HepG2 (cell line): ENCODE results near the gene MYO1B. TPM values are rescaled to one million over a fixed set of nuclear protein-coding genes. Genes with fewer than 3 reads are reported as not detected.

ENCODE experiments used
- ATF7 ChIP-seq, 2 experiments: fragments of 450-650 bp in 1 of 2; sonication (generic) in 1 of 2; formaldehyde crosslinking in 1 of 2; IDR thresholded peaks; 2 replicates each; pipeline versions ENCODE4 v1.4.0 to v1.6.1; 2016 to 2020; ENCODE audit warnings: antibody characterized with exemption in 1 of 2, mild to moderate bottlenecking in 1 of 2, missing genetic modification reagents in 1 of 2
- CEBPG ChIP-seq: IDR thresholded peaks from 2 replicates; pipeline ENCODE4 v1.6.1; 2016
- ERF ChIP-seq: IDR thresholded peaks from 2 replicates; pipeline ENCODE4 v1.6.1; 2018; ENCODE audit warnings: missing biosample characterization, missing genetic modification reagents
- ETV5 ChIP-seq: IDR thresholded peaks from 2 replicates; pipeline ENCODE4 v1.6.1; 2018; ENCODE audit warnings: missing biosample characterization, missing genetic modification reagents, inconsistent platforms, borderline replicate concordance
- NCOR1 ChIP-seq: fragments of 200-600 bp; sonication (generic); IDR thresholded peaks from 2 replicates; pipeline ENCODE4 v1.7.0; 2017; ENCODE audit warnings: antibody characterized with exemption, low read length, borderline replicate concordance
- PRPF4 ChIP-seq: fragments of 200-400 bp; formaldehyde crosslinking; IDR thresholded peaks from 2 replicates; pipeline ENCODE4 v1.6.1; 2016; ENCODE audit warnings: low read length, low read depth; ENCODE audit not compliant: poor library complexity, severe bottlenecking
- RARA ChIP-seq: IDR thresholded peaks from 2 replicates; pipeline ENCODE4 v1.6.1; 2016; ENCODE audit warnings: missing genetic modification reagents, missing compliant biosample characterization
- SALL1 ChIP-seq: sonication (generic); formaldehyde crosslinking; IDR thresholded peaks from 2 replicates; pipeline ENCODE4 v1.8.0; 2022; ENCODE audit warnings: mild to moderate bottlenecking, missing genetic modification reagents
- XBP1 ChIP-seq: sonication (generic); formaldehyde crosslinking; IDR thresholded peaks from 2 replicates; pipeline ENCODE4 v1.5.0; 2020; ENCODE audit warnings: missing genetic modification reagents
- ZNF609 ChIP-seq: sonication (generic); formaldehyde crosslinking; IDR thresholded peaks from 2 replicates; pipeline ENCODE4 v1.4.0; 2020; ENCODE audit warnings: mild to moderate bottlenecking, missing genetic modification reagents, borderline replicate concordance
- ZNF619 ChIP-seq: sonication (generic); formaldehyde crosslinking; IDR thresholded peaks from 2 replicates; pipeline ENCODE4 v1.4.0; 2020; ENCODE audit warnings: mild to moderate bottlenecking, missing genetic modification reagents
- ZNF816 ChIP-seq: sonication (generic); formaldehyde crosslinking; IDR thresholded peaks from 2 replicates; pipeline ENCODE4 v1.8.0; 2022; ENCODE audit warnings: missing genetic modification reagents, mild to moderate bottlenecking, borderline replicate concordance
- polyA plus RNA-seq, 8 experiments: library from polyadenylated mRNA; depleted of rRNA in 3 of 8; stranded (reverse) in 7 of 8; unstranded in 1 of 8; fragments of >200 nt; fragmentation: Illumina TruSeq in 4 of 8; extraction: Trizol in 4 of 8; gene quantifications; 2 replicates each; pipeline versions ENCODE4 v1.2.1 to v1.2.3, GENCODE V29; 2011 to 2016; ENCODE audit warnings: low read depth in 4 of 8, missing spikeins in 1 of 8, mixed read lengths in 1 of 8; ENCODE audit not compliant: insufficient read depth in 1 of 8
- total RNA-seq, 5 experiments: library from RNA; depleted of rRNA; stranded (reverse); fragments of >200 nt; fragmentation: Illumina TruSeq; extraction: Trizol; gene quantifications; 2 replicates each; pipeline ENCODE4 v1.2.3, GENCODE V29; 2016; ENCODE audit warnings: low read depth in 1 of 5
- TF ChIP-seq, protein P1 (sequence below), 2 experiments: IDR thresholded peaks; 2 replicates each; pipeline ENCODE4 v1.6.1; 2011 to 2012; ENCODE audit warnings: low read length in 2 of 2, borderline replicate concordance in 1 of 2, low read depth in 1 of 2, mild to moderate bottlenecking in 1 of 2, moderate library complexity in 1 of 2
- TF ChIP-seq, protein P2 (sequence below): sonication (generic); formaldehyde crosslinking; IDR thresholded peaks from 2 replicates; pipeline ENCODE4 v1.4.0; 2020; ENCODE audit warnings: missing genetic modification reagents
- TF ChIP-seq, protein P3 (sequence below): sonication (generic); formaldehyde crosslinking; IDR thresholded peaks from 2 replicates; pipeline ENCODE4 v1.4.0; 2020; ENCODE audit warnings: missing genetic modification reagents

The MYO1B gene
- total and polyA plus RNA-seq, 2 of the 13 experiments (the other 11 are each of a cell fraction or from before 2014, with no cell fraction given) = 36.9 to 89.8 TPM

DNA sequence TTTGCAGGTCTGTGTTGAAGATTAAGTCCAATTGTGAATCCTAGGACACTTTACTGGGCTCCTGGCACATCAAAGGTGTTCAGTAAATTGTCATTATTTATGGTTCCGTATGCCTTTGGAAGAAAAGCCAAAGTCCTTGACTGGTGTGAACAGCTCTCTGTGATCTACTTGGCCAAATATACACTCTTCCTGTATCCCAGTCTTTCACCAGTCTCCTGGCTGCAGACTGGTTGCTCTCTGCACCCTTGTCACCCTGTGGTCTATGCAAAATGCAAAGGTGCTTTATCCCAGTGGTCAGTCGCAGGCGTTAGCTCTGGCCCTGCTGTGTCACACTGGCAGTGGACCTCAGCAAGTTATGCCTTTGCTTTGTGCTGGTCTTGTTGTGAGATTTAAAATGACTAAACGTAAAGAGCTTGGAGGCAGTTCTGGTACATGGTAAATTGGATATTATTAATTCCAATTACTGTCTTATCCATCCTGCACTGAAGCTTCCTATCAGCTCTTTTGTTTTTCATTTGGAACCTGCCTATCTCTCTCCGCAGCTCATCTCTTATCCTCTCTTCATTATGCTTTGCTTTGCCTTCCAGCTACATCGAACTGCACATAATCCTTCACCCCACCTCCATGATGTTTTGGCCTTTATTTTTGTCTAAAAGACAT lies 83.1 kb downstream of the MYO1B start (continued):
- TF ChIP-seq, protein P1, sequence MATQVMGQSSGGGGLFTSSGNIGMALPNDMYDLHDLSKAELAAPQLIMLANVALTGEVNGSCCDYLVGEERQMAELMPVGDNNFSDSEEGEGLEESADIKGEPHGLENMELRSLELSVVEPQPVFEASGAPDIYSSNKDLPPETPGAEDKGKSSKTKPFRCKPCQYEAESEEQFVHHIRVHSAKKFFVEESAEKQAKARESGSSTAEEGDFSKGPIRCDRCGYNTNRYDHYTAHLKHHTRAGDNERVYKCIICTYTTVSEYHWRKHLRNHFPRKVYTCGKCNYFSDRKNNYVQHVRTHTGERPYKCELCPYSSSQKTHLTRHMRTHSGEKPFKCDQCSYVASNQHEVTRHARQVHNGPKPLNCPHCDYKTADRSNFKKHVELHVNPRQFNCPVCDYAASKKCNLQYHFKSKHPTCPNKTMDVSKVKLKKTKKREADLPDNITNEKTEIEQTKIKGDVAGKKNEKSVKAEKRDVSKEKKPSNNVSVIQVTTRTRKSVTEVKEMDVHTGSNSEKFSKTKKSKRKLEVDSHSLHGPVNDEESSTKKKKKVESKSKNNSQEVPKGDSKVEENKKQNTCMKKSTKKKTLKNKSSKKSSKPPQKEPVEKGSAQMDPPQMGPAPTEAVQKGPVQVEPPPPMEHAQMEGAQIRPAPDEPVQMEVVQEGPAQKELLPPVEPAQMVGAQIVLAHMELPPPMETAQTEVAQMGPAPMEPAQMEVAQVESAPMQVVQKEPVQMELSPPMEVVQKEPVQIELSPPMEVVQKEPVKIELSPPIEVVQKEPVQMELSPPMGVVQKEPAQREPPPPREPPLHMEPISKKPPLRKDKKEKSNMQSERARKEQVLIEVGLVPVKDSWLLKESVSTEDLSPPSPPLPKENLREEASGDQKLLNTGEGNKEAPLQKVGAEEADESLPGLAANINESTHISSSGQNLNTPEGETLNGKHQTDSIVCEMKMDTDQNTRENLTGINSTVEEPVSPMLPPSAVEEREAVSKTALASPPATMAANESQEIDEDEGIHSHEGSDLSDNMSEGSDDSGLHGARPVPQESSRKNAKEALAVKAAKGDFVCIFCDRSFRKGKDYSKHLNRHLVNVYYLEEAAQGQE (IDR thresholded peaks at IDR 0.05; ENCODE audit: borderline replicate concordance in 1 of 2, low read depth in 1 of 2, low read length in 2 of 2) = 0 out of 4 replicates have a peak, but pooled peaks of 1 of the 2 experiments have one; percentile 16
- TF ChIP-seq SALL1 (CRISPR knock-in tag) = peak; percentile 71
- peak; percentile 46; the same call in 1 of the 2 replicates for TF ChIP-seq ERF (CRISPR knock-in tag)
- no peak; the same call in 1 of the 2 replicates for TF ChIP-seq RARA (CRISPR knock-in tag)
- peak; percentile 57; the same call in 1 of the 2 replicates for TF ChIP-seq ZNF609
- no peak; the same call in 1 of the 2 replicates for TF ChIP-seq NCOR1
- TF ChIP-seq CEBPG (CRISPR knock-in tag) = no peak
- TF ChIP-seq ZNF619 = no peak
- TF ChIP-seq ZNF816 (CRISPR knock-in tag) = no peak
- TF ChIP-seq, protein P2, sequence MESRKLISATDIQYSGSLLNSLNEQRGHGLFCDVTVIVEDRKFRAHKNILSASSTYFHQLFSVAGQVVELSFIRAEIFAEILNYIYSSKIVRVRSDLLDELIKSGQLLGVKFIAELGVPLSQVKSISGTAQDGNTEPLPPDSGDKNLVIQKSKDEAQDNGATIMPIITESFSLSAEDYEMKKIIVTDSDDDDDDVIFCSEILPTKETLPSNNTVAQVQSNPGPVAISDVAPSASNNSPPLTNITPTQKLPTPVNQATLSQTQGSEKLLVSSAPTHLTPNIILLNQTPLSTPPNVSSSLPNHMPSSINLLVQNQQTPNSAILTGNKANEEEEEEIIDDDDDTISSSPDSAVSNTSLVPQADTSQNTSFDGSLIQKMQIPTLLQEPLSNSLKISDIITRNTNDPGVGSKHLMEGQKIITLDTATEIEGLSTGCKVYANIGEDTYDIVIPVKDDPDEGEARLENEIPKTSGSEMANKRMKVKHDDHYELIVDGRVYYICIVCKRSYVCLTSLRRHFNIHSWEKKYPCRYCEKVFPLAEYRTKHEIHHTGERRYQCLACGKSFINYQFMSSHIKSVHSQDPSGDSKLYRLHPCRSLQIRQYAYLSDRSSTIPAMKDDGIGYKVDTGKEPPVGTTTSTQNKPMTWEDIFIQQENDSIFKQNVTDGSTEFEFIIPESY = no peak; the same call in 1 of the 2 replicates
- TF ChIP-seq, protein P3, sequence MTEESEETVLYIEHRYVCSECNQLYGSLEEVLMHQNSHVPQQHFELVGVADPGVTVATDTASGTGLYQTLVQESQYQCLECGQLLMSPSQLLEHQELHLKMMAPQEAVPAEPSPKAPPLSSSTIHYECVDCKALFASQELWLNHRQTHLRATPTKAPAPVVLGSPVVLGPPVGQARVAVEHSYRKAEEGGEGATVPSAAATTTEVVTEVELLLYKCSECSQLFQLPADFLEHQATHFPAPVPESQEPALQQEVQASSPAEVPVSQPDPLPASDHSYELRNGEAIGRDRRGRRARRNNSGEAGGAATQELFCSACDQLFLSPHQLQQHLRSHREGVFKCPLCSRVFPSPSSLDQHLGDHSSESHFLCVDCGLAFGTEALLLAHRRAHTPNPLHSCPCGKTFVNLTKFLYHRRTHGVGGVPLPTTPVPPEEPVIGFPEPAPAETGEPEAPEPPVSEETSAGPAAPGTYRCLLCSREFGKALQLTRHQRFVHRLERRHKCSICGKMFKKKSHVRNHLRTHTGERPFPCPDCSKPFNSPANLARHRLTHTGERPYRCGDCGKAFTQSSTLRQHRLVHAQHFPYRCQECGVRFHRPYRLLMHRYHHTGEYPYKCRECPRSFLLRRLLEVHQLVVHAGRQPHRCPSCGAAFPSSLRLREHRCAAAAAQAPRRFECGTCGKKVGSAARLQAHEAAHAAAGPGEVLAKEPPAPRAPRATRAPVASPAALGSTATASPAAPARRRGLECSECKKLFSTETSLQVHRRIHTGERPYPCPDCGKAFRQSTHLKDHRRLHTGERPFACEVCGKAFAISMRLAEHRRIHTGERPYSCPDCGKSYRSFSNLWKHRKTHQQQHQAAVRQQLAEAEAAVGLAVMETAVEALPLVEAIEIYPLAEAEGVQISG (CRISPR knock-in tag) = no peak
- no peak for TF ChIP-seq PRPF4
- TF ChIP-seq XBP1 (CRISPR knock-in tag) = no peak
- TF ChIP-seq ETV5 (CRISPR knock-in tag) = peak; percentile 58; the same call in 1 of the 2 replicates
- no peak for TF ChIP-seq ATF7 (IDR thresholded peaks at IDR 0.05)
- no peak for TF ChIP-seq ATF7 (CRISPR knock-in tag; IDR thresholded peaks at IDR 0.05)
